ENCODE data around the gene ZC3HAV1L.

DNA sequence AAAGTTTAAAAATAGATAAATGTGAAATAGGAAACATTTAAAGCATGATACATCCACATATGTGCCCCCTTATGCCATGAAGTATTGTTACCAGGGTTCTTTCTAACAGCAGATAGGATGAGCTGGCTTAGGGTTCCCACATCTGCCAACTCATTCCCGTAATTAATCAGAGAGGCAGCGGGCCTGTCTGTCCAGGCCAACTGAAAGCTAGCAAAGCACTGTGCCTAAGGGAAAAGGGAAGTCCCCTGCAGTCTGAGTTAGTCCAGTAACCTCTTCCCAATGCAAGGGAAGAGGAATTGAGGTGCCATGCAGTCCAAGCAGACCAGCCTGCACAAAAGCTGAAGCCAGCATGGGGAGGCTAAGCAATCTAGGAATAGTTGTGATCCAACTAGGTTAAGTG lies 18.3 kb upstream of the ZC3HAV1L start:
- no peak for TF ChIP-seq TARDBP (IDR thresholded peaks at IDR 0.05)
- TF ChIP-seq FOXA1 (IDR thresholded peaks at IDR 0.05) = no peak
- TF ChIP-seq BHLHE40 (IDR thresholded peaks at IDR 0.05; ENCODE audit: borderline replicate concordance) = no peak
- no peak for TF ChIP-seq FOXM1 (IDR thresholded peaks at IDR 0.05; ENCODE audit: borderline replicate concordance)
- no peak for TF ChIP-seq SP1 (IDR thresholded peaks at IDR 0.05)
- no peak for TF ChIP-seq LEF1 (IDR thresholded peaks at IDR 0.05; ENCODE audit: borderline replicate concordance)
- TF ChIP-seq ELF4 (IDR thresholded peaks at IDR 0.05) = no peak
- TF ChIP-seq HDGF (IDR thresholded peaks at IDR 0.05; ENCODE audit: borderline replicate concordance) = no peak
- no peak for TF ChIP-seq NFRKB (IDR thresholded peaks at IDR 0.05)
- no peak for TF ChIP-seq ARNT (IDR thresholded peaks at IDR 0.05)
- no peak for TF ChIP-seq FOXK2 (IDR thresholded peaks at IDR 0.05)
- TF ChIP-seq, protein P1, sequence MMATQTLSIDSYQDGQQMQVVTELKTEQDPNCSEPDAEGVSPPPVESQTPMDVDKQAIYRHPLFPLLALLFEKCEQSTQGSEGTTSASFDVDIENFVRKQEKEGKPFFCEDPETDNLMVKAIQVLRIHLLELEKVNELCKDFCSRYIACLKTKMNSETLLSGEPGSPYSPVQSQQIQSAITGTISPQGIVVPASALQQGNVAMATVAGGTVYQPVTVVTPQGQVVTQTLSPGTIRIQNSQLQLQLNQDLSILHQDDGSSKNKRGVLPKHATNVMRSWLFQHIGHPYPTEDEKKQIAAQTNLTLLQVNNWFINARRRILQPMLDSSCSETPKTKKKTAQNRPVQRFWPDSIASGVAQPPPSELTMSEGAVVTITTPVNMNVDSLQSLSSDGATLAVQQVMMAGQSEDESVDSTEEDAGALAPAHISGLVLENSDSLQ (IDR thresholded peaks at IDR 0.05) = no peak
- TF ChIP-seq ZNF384 (IDR thresholded peaks at IDR 0.05) = no peak
